Measurements from ENCODE around the gene C19orf12.
A peak's percentile ranks its signal among the peaks of the same experiment; 100 is the strongest.
"Not testable (repeated sequence)": the region's sequence is repeated elsewhere in the genome, so short reads cannot be mapped to it uniquely, and the experiment has no call there.

The C19orf12 gene

DNA sequence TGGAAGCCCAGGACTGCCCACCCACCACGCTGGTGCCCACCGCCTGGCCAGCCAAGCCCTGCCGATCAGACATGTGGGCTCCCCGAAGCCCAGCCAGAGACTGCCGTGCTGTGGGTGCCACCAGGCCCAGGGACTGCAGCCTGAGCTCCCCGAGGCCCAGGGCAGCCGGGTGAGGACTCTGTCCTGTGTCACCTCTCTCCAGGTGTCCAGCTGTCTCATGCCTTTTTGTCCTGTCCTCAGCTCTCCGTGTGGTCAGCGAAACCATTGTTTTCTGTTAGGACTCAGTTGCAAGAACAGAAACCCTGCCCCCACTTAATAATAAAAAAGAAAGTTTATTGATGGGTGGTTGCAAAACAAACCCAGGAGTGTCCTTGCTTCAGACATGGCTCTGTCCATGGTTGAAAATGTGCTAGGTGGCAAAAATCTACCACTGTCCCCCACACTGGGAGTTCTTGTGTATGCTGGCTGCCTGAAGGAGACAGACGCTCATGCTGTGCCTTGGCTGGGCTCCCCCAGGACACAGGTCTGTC, 39.9 kb downstream of the C19orf12 start:
- DNase-seq, result no peak

GRCh38 chr19:29674374-29675119, 40.5 kb downstream of the C19orf12 start:
- no peak for DNase-seq

- DNase-seq, result no peak
Observed at GRCh38 chr19:29673451-29674371, 41.4 kb downstream of the C19orf12 start.

DNA sequence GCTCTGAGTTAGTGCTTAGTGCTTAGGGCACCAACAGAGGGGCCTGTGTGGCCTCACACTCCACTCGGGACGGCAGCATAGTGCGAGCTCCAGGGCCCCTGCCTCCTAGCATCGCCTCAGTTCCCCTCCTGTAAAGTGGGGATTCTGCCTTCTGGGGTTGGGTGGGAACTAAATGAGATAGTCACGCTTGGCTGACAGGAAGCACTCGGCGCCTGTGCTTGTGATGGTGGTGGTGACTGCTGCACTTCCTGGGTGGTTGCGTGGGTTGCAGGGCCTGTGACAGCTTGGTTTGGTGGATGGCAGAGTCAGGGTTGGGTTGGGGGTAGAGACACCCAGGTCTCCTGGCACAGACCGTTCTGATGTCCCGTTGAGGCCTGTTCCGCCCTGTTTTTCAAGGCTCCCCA, 42.1 kb downstream of the C19orf12 start:
- peak; percentile 39 to 65 (median 54) for DNase-seq

DNA sequence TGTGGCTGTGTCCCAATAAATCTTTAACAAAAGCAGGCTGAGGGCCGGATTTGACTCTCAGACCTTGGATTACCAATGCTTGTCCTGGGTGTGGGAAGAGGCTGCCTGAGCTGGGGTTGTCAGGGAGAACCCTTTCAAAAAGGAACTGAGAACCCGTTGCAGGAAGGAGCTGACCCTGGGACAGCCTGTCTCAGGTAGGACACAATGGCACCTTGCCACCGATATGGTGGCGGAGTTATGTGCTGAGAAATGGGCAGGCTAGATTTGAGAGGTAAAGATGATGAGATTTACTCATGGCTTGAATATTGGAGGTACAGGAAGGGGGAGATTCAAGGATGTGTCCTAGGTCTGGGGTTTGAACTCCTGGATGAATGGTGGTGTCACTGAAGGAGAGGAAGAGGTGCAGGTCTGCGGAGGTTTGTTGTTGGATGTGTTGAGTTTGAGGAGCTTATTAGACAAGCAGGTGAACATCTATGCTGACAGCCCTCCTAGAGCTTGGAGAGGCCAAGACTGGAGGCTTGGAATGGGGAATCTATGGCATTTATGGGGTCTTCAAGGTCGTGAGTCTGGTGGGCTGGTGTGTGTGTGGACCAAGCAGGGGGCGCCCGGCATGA, 42.6 kb downstream of the C19orf12 start:
- no peak for DNase-seq

- peak; percentile 34 to 64 (median 44) for DNase-seq
Observed at GRCh38 chr19:29671393-29672160, 43.5 kb downstream of the C19orf12 start.

- DNase-seq, result not testable (repeated sequence)
Observed at GRCh38 chr19:29671026-29671392, 44.1 kb downstream of the C19orf12 start.

DNA sequence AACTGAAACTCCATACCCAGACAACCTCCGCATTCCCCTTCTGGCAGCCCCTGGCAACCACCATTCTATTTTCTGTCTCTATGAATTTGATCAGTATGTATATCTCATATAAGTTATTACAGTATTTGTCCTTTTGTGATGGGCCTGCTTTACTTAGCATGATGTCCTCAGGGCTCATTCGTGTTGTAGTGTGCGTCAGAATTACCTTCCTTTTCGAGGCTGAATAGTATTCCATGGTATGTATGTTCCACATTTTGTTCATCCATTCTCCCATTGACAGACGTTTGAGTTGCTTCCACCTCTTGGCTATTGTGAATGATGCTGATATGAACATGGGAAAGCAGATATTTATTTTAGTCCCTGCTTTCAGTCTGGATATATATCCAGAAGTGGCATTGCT, 44.8 kb downstream of the C19orf12 start:
- DNase-seq, result no peak

DNA sequence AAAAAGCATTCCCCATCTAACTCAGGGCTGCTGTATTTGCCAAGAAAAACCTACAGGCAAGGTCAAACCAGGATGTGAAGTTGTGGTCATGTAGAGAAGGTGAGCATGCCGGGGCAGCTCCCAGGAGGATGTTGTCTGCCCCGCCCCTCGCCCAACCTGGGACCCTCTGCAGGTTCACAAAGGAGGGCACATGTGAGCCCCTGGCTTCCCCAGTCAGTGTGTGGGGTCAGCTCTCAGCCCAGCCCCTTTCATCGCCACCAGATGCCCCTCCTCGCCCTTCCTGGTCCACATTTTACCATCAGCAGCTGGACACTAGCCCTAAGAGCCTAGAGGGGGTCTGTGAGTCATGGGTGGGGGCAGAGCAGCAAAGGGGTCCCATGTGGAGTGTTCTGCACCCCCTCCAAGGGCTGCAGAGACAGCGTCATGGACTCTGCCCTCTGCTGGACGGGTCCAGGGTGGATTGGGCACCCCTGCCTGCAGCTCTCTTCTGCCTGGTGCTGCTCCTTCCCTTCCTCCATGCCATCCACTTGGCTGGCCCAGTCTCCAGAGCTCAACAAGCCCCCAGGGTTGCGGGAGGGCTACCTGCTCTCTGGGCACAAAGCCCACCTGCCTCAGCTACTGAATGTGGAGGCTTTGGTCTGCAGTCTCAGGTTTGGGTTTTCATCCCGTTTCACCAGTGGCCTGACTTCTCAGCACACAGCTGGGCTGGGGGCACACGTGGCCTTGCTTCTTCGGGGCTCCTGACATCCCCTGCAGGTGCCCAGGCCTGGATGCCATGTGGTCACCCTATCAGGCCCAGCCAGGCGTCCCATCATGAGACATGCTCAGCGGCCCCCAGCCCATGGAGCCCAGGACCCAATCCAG, 46.1 kb downstream of the C19orf12 start:
- DNase-seq, result no peak

GRCh38 chr19:29667901-29668341, 47.1 kb downstream of the C19orf12 start:
- DNase-seq, result no peak

GRCh38 chr19:29667387-29667783, 47.7 kb downstream of the C19orf12 start:
- no peak for DNase-seq

DNA sequence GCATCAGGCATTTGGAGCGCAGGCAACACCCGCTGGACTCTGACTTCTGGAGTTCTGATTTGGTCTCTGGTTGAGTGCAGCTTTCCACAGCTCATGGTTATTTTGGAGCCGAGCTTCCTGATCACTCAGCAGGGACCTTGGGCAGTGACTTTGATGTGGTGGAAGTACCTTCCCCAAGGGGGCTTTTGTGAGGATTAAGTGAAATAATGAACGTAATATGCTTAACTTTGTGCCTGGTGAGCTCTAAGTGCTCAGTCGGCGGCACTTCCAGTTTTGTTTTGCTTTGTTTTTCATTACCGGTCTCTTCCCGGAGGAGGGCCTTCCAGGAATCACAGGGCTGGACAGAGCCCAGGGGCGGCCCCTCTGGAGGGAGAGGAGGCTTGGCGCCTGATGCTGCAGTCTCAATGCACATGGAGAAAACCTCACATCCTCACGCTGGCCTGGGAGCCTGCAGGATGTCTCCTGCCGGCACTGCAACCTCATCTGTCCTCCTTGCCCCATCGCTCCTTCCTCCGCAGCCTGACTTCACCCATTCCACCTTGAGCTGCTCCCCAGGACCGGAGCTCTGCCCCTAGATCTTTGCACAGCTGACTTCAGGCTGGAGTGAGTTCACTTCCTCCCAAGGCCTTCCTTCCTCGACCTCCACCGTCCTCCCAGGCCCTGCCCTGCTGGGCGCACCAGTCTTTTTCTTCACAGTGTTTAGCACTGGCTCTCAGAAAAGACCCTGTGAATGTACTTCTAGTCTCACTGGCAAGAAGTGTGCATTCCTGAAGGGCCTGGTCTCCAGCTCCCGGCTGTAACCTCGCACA, 48.3 kb downstream of the C19orf12 start:
- no peak for DNase-seq

GRCh38 chr19:29665826-29666577, 49.1 kb downstream of the C19orf12 start:
- no peak for DNase-seq

DNA sequence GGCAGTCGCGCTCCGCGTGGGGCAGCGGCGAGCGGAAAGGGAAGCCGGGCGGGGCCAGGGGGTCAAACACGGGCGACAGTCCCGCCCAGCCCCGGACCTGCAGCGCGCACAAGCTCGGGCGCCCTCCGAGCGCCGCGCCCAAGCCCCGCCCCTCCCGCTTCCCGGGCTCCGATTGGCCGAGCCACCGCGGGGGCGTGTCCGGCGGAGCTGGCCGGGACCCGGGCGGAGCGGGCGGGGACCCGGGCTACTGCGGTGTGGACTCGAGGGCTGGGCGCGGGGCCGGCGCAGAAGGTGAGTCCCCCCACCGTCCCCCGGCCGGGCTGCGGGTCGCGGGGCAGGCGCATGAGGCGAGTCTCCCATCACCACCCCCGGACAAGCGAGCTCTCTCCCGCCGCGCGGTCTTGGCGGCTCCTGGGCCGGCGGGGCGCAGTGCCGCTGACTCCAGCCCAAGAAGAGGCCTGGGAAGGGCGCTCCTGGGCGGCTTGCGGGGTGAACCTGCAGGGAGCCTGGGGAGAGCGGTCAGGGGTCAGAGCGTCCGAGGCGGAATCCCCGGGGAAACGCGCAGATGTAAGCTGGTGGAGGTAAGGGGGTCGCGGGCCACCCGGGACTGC, 49.7 kb downstream of the C19orf12 start, which contains the start of gene PLEKHF1:
PLEKHF1 (plus strand) TSS at position 247 of the 611 bp plus-strand sequence. CDS start 8,379 bp downstream, outside the sequence.
- DNase-seq, result peak; percentile 86 to 96 (median 94)

DNA sequence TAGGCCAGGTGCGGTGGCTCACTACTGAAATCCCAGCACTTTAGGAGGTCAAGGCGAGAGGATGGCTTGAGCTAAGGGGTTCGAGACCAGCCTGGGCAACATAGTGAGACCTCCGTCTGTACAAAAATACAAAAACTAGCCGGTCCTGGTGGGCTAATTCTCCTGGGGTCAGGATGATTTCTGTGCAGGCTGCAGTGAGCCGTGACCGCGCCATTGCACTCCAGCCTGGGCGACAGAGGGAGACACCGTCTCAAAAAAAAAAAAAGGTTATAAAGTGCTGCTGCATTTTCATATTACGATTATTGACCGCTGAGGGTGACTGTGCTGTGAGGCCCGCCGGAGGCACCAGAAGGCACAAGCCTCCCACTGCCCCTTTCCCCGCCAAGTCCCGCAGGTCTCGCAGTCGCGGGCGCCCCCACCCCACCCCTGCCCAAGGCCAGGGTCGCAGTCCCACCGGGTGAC, 50.3 kb downstream of the C19orf12 start:
- DNase-seq, result no peak

DNA sequence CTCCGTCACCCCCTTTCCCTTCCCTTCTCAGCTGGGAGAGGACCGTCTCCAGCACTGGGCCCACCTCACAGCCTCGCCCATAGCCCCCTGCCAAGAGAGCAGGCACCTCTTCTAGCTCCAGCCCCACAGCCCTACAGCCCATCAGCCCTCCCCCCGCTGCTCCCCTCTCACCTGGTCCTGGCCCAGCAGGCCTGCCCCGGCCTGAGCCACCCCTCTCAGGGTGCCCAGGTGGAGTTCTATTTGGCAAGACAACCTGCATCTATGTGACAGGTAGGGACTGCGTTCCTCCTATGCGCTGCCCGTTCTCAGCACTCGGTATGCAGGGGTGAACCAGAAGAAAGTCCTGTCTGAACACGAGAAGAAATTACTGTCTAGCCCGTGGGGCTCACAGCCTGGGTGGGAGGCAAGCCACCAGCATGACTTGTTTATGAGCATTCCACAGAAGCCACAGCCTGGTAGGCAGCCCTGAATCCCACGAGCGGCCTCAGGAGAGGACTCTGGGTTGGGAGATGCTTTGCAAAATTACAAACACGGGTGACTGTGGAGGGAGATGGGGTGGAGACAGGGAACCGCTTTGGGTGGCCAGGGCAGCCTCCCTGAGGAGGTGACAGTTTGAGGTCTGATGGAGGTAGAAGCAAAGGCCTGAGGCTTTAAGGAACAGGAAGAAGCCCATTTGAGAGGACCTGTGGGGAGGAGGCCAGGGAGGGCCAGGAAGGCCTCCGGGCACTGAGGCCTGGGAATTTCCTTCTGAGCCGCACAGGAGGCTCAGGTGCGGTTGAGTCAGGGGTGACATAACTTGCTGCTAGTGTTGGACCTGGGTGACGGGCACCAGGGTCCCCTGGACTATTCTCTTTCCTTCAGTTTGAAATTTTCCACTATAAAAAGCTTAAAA, 51.0 kb downstream of the C19orf12 start:
- no peak for DNase-seq

DNA sequence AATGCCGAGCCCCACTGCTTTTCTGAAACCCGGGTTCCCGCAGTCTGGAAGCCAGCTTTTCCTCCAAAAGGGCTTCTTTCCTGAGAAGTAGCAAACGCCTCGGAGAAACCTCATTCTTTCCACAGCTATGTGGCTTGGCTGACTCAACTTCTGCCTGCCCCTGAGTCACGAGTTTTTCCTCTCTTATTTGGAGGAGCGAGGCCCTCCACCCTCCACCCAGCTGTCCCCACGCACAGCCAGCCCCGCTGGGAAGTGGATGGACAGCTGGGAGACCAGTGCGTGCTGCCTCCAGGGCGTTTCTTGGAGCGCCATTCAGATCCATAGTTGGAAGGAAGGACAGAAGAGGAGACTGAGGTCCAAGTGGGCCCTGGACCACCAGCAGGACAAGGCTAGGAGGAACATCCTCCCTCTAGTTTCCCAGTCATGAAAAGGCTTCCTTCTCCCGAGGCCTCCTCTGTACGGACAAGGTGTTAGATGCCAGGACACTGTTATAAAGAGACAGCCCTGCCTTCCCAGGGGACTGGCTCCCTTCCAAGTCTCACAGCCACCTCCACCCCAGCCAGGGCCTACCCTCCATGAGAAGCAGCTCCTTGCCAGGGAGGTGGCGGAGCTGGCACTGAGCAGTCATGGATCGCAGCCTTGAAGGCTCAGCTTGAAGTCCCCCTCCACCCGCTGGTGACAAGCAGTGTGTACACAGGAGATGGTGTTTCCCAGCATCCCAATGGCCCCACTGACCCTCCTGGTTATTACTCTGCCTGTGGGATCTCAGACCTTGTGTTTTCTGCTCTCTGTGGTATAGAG, 52.3 kb downstream of the C19orf12 start:
- peak; percentile 48 to 66 (median 52) for DNase-seq

All from suppressor macrophage treated with lipopolysaccharide for 1 hour (primary cell).